H9 (cell line): ENCODE data around the gene KMT5B. TPM values are rescaled to one million over a fixed set of nuclear protein-coding genes. Genes with fewer than 3 reads are reported as not detected.

Experiments used
- DNase-seq: peaks from one replicate; pipeline ENCODE4 v3.0.0-alpha.2; 2017
- H2AFZ ChIP-seq: one replicate; pipeline ENCODE4 v1.6.1; 2013; ENCODE audit warnings: mild to moderate bottlenecking, low read length, control low read depth, moderate library complexity
- H2AK5ac ChIP-seq: 2 replicates; pipeline ENCODE4 v1.6.1; 2013; ENCODE audit warnings: low read length, control low read depth, mixed read lengths; ENCODE audit not compliant: insufficient read length
- H2BK120ac ChIP-seq: one replicate; pipeline ENCODE4 v1.6.1; 2013; ENCODE audit warnings: low read depth, mild to moderate bottlenecking, low read length, control low read depth, inconsistent platforms; ENCODE audit not compliant: poor library complexity, severe bottlenecking
- H2BK12ac ChIP-seq: 2 replicates; pipeline ENCODE4 v1.6.1; 2013; ENCODE audit warnings: low read length, control low read depth, mixed read lengths, low read depth; ENCODE audit not compliant: insufficient read length
- H2BK15ac ChIP-seq: 2 replicates; pipeline ENCODE4 v1.6.1; 2013; ENCODE audit warnings: low read depth, low read length, control low read depth
- H2BK20ac ChIP-seq: one replicate; pipeline ENCODE4 v1.6.1; 2013; ENCODE audit warnings: low read depth, mild to moderate bottlenecking, low read length, control low read depth, inconsistent platforms; ENCODE audit not compliant: poor library complexity, severe bottlenecking
- H2BK5ac ChIP-seq: 2 replicates; pipeline ENCODE4 v1.6.1; 2013; ENCODE audit warnings: low read length, control low read depth, mixed read lengths; ENCODE audit not compliant: insufficient read length
- H3K14ac ChIP-seq: 2 replicates; pipeline ENCODE4 v1.6.1; 2013; ENCODE audit warnings: low read length, control low read depth; ENCODE audit not compliant: insufficient read depth
- H3K18ac ChIP-seq: 2 replicates; pipeline ENCODE4 v1.6.1; 2013; ENCODE audit warnings: low read depth, mild to moderate bottlenecking, mixed read lengths, low read length, control low read depth; ENCODE audit not compliant: insufficient read length
- H3K23ac ChIP-seq: 2 replicates; pipeline ENCODE4 v1.6.1; 2013; ENCODE audit warnings: low read length, control low read depth, mixed read lengths, low read depth; ENCODE audit not compliant: insufficient read length
- H3K23me2 ChIP-seq: 2 replicates; pipeline ENCODE4 v1.6.1; 2013; ENCODE audit warnings: low read depth, mild to moderate bottlenecking, mixed read lengths, low read length, control low read depth; ENCODE audit not compliant: insufficient read length, poor library complexity, severe bottlenecking
- H3K27ac ChIP-seq: 2 replicates; pipeline ENCODE4 v1.5.1; 2013; ENCODE audit warnings: low read length, control low read depth, mixed read lengths, low read depth; ENCODE audit not compliant: insufficient read length
- H3K27me3 ChIP-seq: 2 replicates; pipeline ENCODE4 v1.6.1; 2013; ENCODE audit warnings: low read length, control low read depth, inconsistent platforms; ENCODE audit not compliant: insufficient read depth
- H3K4ac ChIP-seq: 2 replicates; pipeline ENCODE4 v1.6.1; 2013; ENCODE audit warnings: low read depth, mild to moderate bottlenecking, control low read depth, inconsistent platforms, low read length, moderate library complexity
- H3K4me1 ChIP-seq: 2 replicates; pipeline ENCODE4 v1.6.1; 2013; ENCODE audit warnings: low read length, control low read depth, inconsistent platforms; ENCODE audit not compliant: insufficient read depth
- H3K4me2 ChIP-seq: 2 replicates; pipeline ENCODE4 v1.6.1; 2013; ENCODE audit warnings: low read length, control low read depth, mixed read lengths; ENCODE audit not compliant: insufficient read length, insufficient read depth
- H3K56ac ChIP-seq: 2 replicates; pipeline ENCODE4 v1.6.1; 2013; ENCODE audit warnings: low read depth, mild to moderate bottlenecking, mixed read lengths, low read length, control low read depth; ENCODE audit not compliant: insufficient read length
- H3K79me1 ChIP-seq: 2 replicates; pipeline ENCODE4 v1.6.1; 2013; ENCODE audit warnings: low read depth, mild to moderate bottlenecking, moderate library complexity, low read length, control low read depth, inconsistent platforms; ENCODE audit not compliant: insufficient read depth, poor library complexity, severe bottlenecking
- H3K79me2 ChIP-seq: 2 replicates; pipeline ENCODE4 v1.6.1; 2013; ENCODE audit warnings: low read length, control low read depth, inconsistent platforms; ENCODE audit not compliant: insufficient read depth
- H3K9ac ChIP-seq: 2 replicates; pipeline ENCODE4 v1.6.1; 2013; ENCODE audit warnings: low read length, control low read depth, mixed read lengths; ENCODE audit not compliant: insufficient read length; ENCODE audit errors: extremely low read depth
- H3K9me3 ChIP-seq: one replicate; pipeline ENCODE4 v1.6.1; 2013; ENCODE audit warnings: low read depth, low read length, inconsistent platforms; ENCODE audit not compliant: control insufficient read depth
- H3T11ph ChIP-seq: one replicate; pipeline ENCODE4 v1.6.1; 2013; ENCODE audit warnings: mild to moderate bottlenecking, low read length, control low read depth, inconsistent platforms
- H4K20me1 ChIP-seq: one replicate; pipeline ENCODE4 v1.6.1; 2013; ENCODE audit not compliant: control insufficient read depth, insufficient read length, insufficient read depth
- H4K5ac ChIP-seq: 2 replicates; pipeline ENCODE4 v1.6.1; 2013; ENCODE audit warnings: low read depth, mild to moderate bottlenecking, mixed read lengths, low read length, control low read depth; ENCODE audit not compliant: insufficient read length
- H4K8ac ChIP-seq: replicated peaks from 2 replicates; pipeline ENCODE4 v1.6.1; 2013; ENCODE audit warnings: low read length, control low read depth, mixed read lengths, low read depth; ENCODE audit not compliant: insufficient read length
- H4K91ac ChIP-seq: 2 replicates; pipeline ENCODE4 v1.6.1; 2013; ENCODE audit warnings: low read depth, mild to moderate bottlenecking, moderate library complexity, mixed read lengths, low read length, control low read depth; ENCODE audit not compliant: insufficient read length
- H3K27ac Mint-ChIP-seq, 3 experiments: 2 replicates in 2 of 3; 3 replicates in 1 of 3; pipeline ENCODE4 v1.8.0; 2020 to 2021; ENCODE audit warnings: mixed read lengths in 3 of 3, mild to moderate bottlenecking in 1 of 3, moderate library complexity in 1 of 3
- H3K27me3 Mint-ChIP-seq: 2 replicates; pipeline ENCODE4 v1.8.0; 2021; ENCODE audit warnings: low read depth, mild to moderate bottlenecking, moderate library complexity, mixed read lengths
- H3K36me3 Mint-ChIP-seq, 3 experiments: 2 replicates in 2 of 3; 3 replicates in 1 of 3; pipeline ENCODE4 v1.8.0; 2020 to 2021; ENCODE audit warnings: low read depth in 3 of 3, mixed read lengths in 3 of 3; ENCODE audit not compliant: insufficient read depth in 1 of 3
- H3K4me1 Mint-ChIP-seq, 2 experiments: 2 replicates each; pipeline ENCODE4 v1.8.0; 2020; ENCODE audit warnings: mixed read lengths in 2 of 2
- H3K4me3 Mint-ChIP-seq, 2 experiments: 2 replicates in 1 of 2; 3 replicates in 1 of 2; pipeline ENCODE4 v1.8.0; 2020 to 2021; ENCODE audit warnings: mild to moderate bottlenecking in 2 of 2, mixed read lengths in 2 of 2, moderate library complexity in 1 of 2
- H3K9me3 Mint-ChIP-seq, 2 experiments: 2 replicates in 1 of 2; 3 replicates in 1 of 2; pipeline ENCODE4 v1.8.0; 2020; ENCODE audit warnings: mild to moderate bottlenecking in 2 of 2, mixed read lengths in 2 of 2, moderate library complexity in 1 of 2
- WGBS: extraction: QIAGEN DNeasy Blood & Tissue Kit; methylation state at CpG from one replicate; pipeline ENCODE4 v1.1.7; 2013; ENCODE audit warnings: missing lambda C conversion rate, low lambda C conversion rate, mixed read lengths; ENCODE audit not compliant: insufficient read length; ENCODE audit errors: extremely low coverage; 5-methylcytosine and 5-hydroxymethylcytosine counted together
- total RNA-seq: library from RNA; stranded (reverse); gene quantifications from 2 replicates; pipeline ENCODE4 v1.2.1, GENCODE V29; 2021
- TF ChIP-seq, protein P1 (sequence below): fragments of 200-600 bp; sonication (generic); conservative IDR thresholded peaks from 3 replicates; pipeline ENCODE4 v1.8.0; 2021; ENCODE audit warnings: antibody characterized with exemption, mild to moderate bottlenecking

Gene KMT5B
- total RNA-seq, 1 experiment from 2014 or later = 61.6 TPM

DNA sequence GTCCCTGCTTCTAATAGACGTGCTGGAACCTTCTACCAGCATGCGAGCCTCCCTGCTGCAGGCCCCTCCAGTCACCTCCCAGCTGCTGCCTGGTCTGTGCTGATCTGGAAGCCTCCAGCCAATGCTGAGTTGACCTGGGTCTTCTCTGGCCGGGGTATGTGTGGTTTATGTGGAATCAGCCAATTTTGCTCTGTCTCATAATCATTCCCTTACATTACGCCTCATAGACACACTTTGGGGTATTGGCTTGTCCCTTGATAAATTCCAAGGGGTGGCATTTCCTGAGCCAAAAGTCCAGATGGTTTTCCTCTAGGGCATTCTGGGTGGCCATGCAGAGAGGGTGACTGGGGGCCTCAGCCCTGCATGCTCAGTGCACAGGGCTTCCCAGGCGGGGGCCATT, 8.3 kb upstream of the KMT5B start:
- no peak overlapping the region for H2BK15ac ChIP-seq
- no peak overlapping the region for H3K4ac ChIP-seq
- Mint-ChIP-seq H3K27me3 (peaks cover 14% of the 10 kb centered on the region), H3K36me3 (no peaks in the 10 kb centered on the region), H3K4me1 (no peaks in the 10 kb centered on the region), H3K9me3 (peaks cover 4 to 5% of the 10 kb centered on the region in 2 experiments; a peak in 3 of 5 replicates), H3K27ac (no peak overlapping the region; a peak in 1 of 7 replicates), H3K4me3 (no peak overlapping the region; a peak in 1 of 5 replicates)
- no peaks in the 10 kb centered on the region for H3K9me3 ChIP-seq
- no peak overlapping the region for H4K5ac ChIP-seq
- no peaks in the 10 kb centered on the region for H4K20me1 ChIP-seq
- H2AK5ac ChIP-seq = no peak overlapping the region
- no peaks in the 10 kb centered on the region for H3K4me1 ChIP-seq
- no peak overlapping the region for H3K23ac ChIP-seq
- DNase-seq = no peak
- no peak overlapping the region for H3T11ph ChIP-seq
- no peaks in the 10 kb centered on the region for H3K23me2 ChIP-seq
- no peak overlapping the region for H2AFZ ChIP-seq
- H3K27me3 ChIP-seq = no peaks in the 10 kb centered on the region
- H2BK12ac ChIP-seq = no peak overlapping the region
- no peaks in the 10 kb centered on the region for H3K79me2 ChIP-seq
- H4K91ac ChIP-seq = no peak overlapping the region
- H3K79me1 ChIP-seq = no peaks in the 10 kb centered on the region
- no peak overlapping the region for H2BK120ac ChIP-seq
- no peak overlapping the region for H2BK5ac ChIP-seq
- H3K4me2 ChIP-seq = no peak overlapping the region
- H3K18ac ChIP-seq = no peak overlapping the region
- H2BK20ac ChIP-seq = no peak overlapping the region
- no CpG with 5 or more reads among the region's 5 CpGs for WGBS
- H3K9ac ChIP-seq = no peak overlapping the region
- no peak overlapping the region for H3K14ac ChIP-seq
- H3K56ac ChIP-seq = no peak overlapping the region
- no peak overlapping the region for H4K8ac ChIP-seq
- H3K27ac ChIP-seq = no peak overlapping the region
- TF ChIP-seq, protein P1, sequence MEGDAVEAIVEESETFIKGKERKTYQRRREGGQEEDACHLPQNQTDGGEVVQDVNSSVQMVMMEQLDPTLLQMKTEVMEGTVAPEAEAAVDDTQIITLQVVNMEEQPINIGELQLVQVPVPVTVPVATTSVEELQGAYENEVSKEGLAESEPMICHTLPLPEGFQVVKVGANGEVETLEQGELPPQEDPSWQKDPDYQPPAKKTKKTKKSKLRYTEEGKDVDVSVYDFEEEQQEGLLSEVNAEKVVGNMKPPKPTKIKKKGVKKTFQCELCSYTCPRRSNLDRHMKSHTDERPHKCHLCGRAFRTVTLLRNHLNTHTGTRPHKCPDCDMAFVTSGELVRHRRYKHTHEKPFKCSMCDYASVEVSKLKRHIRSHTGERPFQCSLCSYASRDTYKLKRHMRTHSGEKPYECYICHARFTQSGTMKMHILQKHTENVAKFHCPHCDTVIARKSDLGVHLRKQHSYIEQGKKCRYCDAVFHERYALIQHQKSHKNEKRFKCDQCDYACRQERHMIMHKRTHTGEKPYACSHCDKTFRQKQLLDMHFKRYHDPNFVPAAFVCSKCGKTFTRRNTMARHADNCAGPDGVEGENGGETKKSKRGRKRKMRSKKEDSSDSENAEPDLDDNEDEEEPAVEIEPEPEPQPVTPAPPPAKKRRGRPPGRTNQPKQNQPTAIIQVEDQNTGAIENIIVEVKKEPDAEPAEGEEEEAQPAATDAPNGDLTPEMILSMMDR = no peak
